ENCODE measurements around the gene KRTAP4-1. TPM values are rescaled to one million over a fixed set of nuclear protein-coding genes. Genes with fewer than 3 reads are reported as not detected.

KRTAP4-1 gene
- total and polyA plus RNA-seq, 9 of the 15 experiments (the other 6 are each of a cell fraction or from before 2014, with no cell fraction given) = not detected

GRCh38 chr17:41223821-41224220 is 39.1 kb upstream of the KRTAP4-1 start:
- H3K27me3 ChIP-seq (ENCODE audit: control insufficient read depth in 2 of 2, insufficient read depth in 2 of 2, low read length in 2 of 2) = no peaks in the 10 kb centered on the region; a peak in 1 of 5 replicates
- CTCF ChIA-PET (ENCODE audit: low intra/inter-chr PET ratio) = no interaction called here
- DNase-seq (ENCODE audit: extremely low read depth in 1 of 4, low spot score in 3 of 4) (no peak), FAIRE-seq (no peak), ATAC-seq (no peak)
- TF ChIP-seq KLF6 (CRISPR knock-in tag; IDR thresholded peaks at IDR 0.05; ENCODE audit: borderline replicate concordance) (no peak), CHD2 (IDR thresholded peaks at IDR 0.05; ENCODE audit: low read depth, low read length) (no peak), HDAC1 (IDR thresholded peaks at IDR 0.05) (no peak), NEUROD1 (IDR thresholded peaks at IDR 0.05; ENCODE audit: borderline replicate concordance, low read depth, low read length, partially characterized antibody) (no peak), FUS (optimal IDR thresholded peaks at IDR 0.05; ENCODE audit: low read depth, low read length) (no peak), ZNF316 (IDR thresholded peaks at IDR 0.05) (peak; percentile 14; the same call in 1 of the 2 replicates), CTCFL (IDR thresholded peaks at IDR 0.05; ENCODE audit: borderline replicate concordance, insufficient read depth, low read depth, low read length, poor library complexity, severe bottlenecking) (no peak), PML (IDR thresholded peaks at IDR 0.05; ENCODE audit: low read length) (no peak)
- no peak overlapping the region for H2AFZ ChIP-seq (ENCODE audit: low read depth, low read length)
- POLR2A ChIA-PET = no interaction called here
- H3K4me2 ChIP-seq (ENCODE audit: insufficient read depth, low read length) = no peak overlapping the region
- no peak overlapping the region for H3K27ac ChIP-seq (ENCODE audit: extremely low read depth, low read depth, low read length)
- no peaks in the 10 kb centered on the region for H4K20me1 ChIP-seq (replicated peaks; ENCODE audit: control insufficient read depth, insufficient read depth, low read length)
- no peaks in the 10 kb centered on the region for H3K79me2 ChIP-seq (ENCODE audit: control insufficient read depth, insufficient read depth, low read length)
- no peaks in the 10 kb centered on the region for H3K9me1 ChIP-seq (ENCODE audit: control insufficient read depth, insufficient read depth, low read length)
- in situ Hi-C loops (cut with MboI) = no loop called here
- BruUV-seq (replicated peaks) = no TSS peak
- H3K36me3 ChIP-seq (ENCODE audit: control insufficient read depth, insufficient read depth, low read length) = no peaks in the 10 kb centered on the region
- no peaks in the 10 kb centered on the region for H3K9me3 ChIP-seq (replicated peaks; ENCODE audit: control insufficient read depth, insufficient read depth, low read depth, low read length)
- no peaks in the 10 kb centered on the region for H3K4me1 ChIP-seq (replicated peaks in 1 of 2; ENCODE audit: control insufficient read depth in 2 of 2, insufficient read depth in 2 of 2, low read length in 2 of 2)
- H3K9ac ChIP-seq (ENCODE audit: insufficient read depth in 1 of 2, low read depth in 2 of 2, low read length in 2 of 2) = no peak overlapping the region
- no peak overlapping the region for H3K4me3 ChIP-seq
- intact Hi-C loops (cut with micrococcal nuclease) = no loop called here
- 0% methylated on average over 2 of the region's 2 CpGs for WGBS (ENCODE audit: insufficient coverage, low coverage, missing lambda C conversion rate)

Measured in K562 (cell line).